Activated CD4-positive, alpha-beta T cell treated with anti-CD3 and anti-CD28 coated beads for 1 hour (primary cell): Measurements from ENCODE around the gene CDH13.

Experiments used
- DNase-seq: peaks from one replicate; pipeline ENCODE4 v3.0.0-alpha.2; 2020

CDH13 gene

GRCh38 chr16:82751020-82751419 lies 124.3 kb downstream of the CDH13 start:
- no peak for DNase-seq

- DNase-seq = no peak
These were observed 125.4 kb downstream of the CDH13 start for GRCh38 chr16:82752172-82752571.

DNA sequence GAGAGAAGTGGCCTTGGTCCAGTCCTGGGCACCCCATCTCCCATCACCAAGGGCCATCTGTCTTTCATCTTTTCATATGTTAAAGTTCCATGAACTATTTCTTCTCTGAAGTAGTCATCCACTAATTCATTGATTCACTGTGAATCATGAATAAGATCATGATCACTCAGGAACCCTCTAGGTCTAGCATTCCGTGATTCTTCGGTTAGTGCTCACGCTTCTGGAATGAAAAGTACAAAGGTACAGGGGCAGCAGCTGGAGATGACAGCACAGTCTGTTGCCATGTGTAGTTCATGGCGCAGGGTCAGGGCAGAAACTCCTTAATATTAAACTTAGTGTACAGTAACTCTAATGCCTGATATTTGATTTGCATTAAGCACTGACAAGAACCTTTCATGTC lies 127.1 kb downstream of the CDH13 start:
- no peak for DNase-seq

DNA sequence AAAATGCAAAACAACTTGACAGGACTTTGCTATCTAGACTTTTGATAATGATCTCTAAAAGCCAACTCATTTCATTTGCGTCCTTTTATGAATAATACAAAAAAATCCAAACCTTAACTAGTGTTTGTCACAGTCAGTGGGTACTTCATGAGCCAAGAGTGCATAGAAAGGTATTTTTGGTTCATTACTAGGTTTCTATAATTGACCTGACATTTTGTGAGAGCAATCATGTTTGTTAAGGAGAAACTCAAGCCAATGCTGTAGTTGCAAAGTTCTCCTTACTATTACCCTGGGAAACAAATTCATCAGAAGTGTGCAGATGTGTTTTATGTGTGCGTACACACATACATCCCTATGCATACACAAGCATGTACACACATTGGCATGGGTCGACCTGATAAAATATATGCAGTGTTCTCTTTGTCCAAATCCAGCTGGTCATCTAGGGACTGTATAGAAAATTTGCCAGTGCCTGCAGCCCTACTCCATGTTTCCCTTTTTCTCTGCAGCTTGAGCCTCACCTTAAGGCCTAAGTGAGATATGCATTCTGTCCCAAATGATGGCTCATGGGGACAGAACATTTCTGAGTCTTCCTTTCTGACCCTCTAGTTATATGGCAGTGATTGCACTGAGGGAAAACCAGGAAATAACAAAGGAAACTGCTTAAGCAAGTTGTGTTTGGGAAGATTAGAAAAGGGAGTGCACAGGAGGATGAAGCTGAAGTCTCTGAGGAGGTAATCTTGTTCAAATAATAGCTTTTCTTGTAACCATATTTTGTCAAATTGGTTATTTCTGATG lies 128.1 kb downstream of the CDH13 start:
- DNase-seq = no peak

- no peak for DNase-seq
These were observed 129.0 kb downstream of the CDH13 start for GRCh38 chr16:82755570-82756282.

- no peak for DNase-seq
These were observed 129.5 kb downstream of the CDH13 start for GRCh38 chr16:82756283-82756599.

GRCh38 chr16:82758406-82758805 lies 131.6 kb downstream of the CDH13 start:
- no peak for DNase-seq

DNA sequence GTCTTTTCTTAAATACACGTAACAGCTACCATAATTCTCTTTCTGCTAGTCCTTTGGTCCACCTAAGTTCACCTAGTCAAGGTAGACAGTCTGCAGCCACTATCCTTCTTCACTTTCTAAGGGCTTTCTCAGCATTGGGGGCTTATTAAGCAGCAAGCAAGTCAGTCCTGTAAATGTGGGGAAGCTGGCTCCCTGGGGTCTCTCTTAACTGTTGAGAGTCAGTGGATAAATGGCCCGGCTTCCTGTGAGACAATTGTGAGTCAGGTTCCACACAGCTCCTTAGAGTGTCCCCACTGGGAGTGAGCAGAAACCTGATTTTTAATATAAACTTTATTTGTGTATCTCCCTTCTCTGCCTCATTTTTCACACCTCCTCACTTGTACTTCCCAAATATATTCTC lies 132.1 kb downstream of the CDH13 start:
- no peak for DNase-seq

GRCh38 chr16:82761236-82761635 lies 134.5 kb downstream of the CDH13 start:
- DNase-seq = no peak

GRCh38 chr16:82761858-82762257 lies 135.1 kb downstream of the CDH13 start:
- no peak for DNase-seq

- no peak for DNase-seq
These were observed 136.6 kb downstream of the CDH13 start for GRCh38 chr16:82763371-82763770.

GRCh38 chr16:82767198-82767597 lies 140.4 kb downstream of the CDH13 start:
- no peak for DNase-seq

DNA sequence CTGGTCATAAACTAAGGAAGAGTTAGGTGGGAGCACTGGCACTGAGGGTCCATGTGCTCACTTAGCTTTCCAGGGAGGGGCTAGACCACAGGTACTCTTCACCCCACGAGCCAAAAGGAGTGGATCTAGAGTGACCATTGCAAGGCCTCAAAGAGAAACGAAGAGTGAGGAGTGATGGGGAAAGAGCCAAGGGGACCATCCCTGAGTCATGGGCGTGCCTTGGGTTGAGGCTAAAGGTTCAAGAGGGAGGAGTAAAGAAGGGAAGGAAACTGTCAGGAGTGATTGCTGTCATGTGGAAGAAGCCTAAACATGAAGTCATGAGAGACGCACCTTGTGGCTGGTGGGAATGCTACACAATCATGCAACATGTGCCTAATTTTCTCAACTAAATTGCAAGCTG lies 141.0 kb downstream of the CDH13 start:
- no peak for DNase-seq

DNA sequence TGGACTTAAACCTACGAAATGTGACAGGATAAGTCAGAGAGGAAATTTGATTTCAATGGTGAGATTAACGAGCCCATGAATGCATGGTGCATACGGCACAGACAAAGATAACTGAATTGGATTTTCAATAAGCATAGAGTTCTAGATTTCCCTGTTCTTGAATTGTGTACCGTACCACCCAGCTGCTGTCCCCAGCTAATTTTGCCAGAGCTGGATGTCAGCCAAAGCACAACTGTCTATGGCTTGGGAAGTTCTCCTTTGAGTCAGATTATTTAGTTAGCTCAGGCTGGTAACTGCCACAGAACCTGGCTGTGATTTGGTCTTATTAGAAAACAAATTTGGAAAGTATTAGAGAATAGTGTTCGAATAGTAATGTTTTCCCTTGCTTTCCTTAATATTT lies 143.1 kb downstream of the CDH13 start:
- DNase-seq = no peak

DNA sequence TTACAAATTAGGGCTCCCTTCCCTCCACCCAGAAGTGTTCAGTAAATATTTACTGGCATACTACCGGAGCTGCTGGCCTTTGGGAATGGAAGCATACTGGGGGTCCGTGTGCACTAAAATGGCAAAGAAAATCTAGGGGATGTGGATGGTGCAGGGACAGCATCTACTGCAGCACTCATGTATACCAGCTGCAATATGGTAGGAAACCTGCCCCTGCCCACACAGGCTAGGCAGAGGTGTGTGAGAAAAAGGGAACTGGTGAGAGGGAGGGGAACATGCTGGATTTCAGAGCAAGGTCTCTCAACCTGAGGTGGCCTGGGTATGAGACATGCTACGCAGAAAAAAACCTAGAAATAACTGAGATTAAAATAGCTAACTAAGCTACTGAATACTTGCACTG lies 145.4 kb downstream of the CDH13 start:
- DNase-seq = no peak

DNA sequence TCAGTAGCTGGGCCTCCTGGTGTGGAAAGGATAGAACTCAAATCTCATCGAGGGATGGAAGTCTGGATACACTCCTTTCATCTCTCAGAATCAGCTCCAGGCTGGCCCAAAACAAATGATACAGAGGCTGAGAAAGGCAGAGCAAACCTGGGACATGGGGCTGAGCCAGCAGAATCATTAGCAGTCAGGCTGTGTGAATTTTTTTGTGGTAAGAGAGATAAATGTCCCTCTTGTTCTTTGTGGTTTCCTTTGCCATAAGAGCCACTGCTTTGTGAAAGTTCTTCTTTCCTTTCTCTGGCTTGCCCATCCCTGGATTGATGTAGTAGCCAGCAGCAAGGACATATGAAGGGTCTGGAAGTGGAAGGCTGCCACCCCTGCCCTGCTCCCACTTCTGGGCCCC lies 146.2 kb downstream of the CDH13 start:
- DNase-seq = no peak

DNA sequence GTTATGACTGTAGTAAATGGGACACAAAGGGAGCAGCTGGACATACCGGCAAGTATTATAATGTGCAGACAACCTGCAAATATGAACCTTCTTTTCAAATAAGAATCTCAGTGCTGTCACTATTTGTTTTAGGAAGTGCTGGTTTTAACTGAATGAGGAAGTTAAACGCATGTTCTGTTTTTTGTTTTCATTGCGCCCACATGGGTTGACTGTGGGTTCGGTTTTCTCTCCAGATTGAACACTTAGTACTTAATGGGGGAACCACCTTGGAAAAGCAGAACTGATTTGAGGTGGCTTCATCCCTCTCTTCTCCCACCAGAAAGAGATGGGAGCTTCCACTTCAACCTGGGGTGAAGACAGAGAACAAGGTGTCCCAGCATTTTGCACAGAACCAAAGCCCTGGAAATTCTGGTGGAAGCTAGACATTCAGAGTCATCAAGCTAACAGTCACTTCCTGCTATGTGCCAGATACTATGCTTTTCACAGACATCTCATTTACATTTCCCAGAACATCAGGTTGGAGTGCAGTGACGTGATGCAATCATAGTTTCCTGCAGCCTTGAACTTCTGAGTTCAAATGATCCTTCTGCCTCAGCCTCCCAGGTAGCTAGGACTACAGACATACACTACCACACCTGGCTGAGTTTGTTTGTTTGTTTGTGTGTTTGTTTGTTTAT lies 149.8 kb downstream of the CDH13 start:
- DNase-seq = no peak

DNA sequence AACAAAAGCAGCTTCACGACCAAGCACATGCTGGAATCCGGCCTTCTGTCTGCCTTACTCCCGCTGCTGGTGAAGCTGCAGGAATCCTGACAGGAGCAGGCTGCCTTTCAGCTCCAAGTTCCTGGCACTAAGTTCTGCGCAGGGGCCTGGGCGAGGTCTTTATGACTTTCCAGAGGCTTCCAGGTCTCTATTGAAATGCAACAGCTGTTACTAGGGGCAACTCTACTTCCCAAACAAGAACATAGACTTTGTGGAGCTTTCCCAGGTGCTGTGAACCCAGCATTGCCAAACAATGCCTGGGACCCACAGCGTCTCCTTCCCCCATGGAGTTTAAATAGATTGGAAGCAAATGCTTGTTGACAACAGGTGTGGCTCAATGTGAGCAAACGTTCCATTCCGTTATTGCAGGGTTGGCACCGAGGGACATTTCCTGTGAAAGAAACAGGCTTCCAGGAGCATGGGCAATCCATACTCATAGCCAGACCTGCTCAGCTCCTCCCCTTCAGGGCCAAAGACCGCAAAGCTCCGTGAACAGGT lies 156.0 kb downstream of the CDH13 start:
- DNase-seq = no peak

- DNase-seq = no peak
These were observed 157.3 kb downstream of the CDH13 start for GRCh38 chr16:82783933-82784572.

DNA sequence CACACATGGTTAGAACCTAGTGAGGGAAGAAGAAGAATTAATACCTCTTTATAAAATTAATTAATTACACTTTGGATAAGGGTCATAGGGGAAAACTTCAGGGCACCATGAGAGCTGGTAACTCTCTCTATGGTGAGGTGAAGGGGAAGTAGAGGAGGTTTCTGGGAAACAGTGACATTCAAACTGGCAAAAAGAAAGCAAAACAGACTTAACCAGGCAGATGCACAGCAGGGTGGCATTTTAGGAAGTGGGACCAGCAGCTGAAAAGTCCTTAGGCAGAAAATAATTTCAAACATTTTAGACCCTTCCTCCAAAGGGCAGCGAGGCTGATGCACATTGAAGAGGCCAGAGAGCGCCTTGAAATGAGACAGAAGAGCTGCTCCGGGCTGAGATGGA lies 157.8 kb downstream of the CDH13 start:
- DNase-seq = no peak

GRCh38 chr16:82788225-82788624 lies 161.5 kb downstream of the CDH13 start:
- no peak for DNase-seq

- DNase-seq = no peak
These were observed 162.2 kb downstream of the CDH13 start for GRCh38 chr16:82788919-82789318.

DNA sequence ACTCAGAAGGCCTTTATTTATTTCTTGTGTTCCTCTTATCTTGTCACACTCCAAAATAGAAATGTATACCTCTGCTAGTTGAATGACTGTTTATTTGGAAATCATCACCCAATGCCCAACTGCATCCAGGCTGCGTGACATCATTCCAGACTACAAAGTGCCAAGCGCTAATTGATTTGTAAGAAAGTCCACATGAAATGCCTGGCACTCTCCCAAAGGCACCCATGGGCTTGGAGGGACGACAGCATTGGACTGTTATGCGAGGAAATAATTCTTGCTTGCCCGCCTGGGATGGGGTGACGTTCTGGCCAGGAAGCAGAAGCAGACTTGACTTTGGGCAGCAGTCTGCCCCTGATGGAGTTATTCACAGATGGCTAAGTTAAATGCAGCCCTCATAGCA lies 165.9 kb downstream of the CDH13 start:
- DNase-seq = no peak
